ENCODE results near the gene DALRD3. TPM values are rescaled to one million over a fixed set of nuclear protein-coding genes. Genes with fewer than 3 reads are reported as not detected.

DALRD3 gene
- total RNA-seq, 4 donors from 2014 or later, result 12.4 to 31.5 (median 20.1) TPM

DNA sequence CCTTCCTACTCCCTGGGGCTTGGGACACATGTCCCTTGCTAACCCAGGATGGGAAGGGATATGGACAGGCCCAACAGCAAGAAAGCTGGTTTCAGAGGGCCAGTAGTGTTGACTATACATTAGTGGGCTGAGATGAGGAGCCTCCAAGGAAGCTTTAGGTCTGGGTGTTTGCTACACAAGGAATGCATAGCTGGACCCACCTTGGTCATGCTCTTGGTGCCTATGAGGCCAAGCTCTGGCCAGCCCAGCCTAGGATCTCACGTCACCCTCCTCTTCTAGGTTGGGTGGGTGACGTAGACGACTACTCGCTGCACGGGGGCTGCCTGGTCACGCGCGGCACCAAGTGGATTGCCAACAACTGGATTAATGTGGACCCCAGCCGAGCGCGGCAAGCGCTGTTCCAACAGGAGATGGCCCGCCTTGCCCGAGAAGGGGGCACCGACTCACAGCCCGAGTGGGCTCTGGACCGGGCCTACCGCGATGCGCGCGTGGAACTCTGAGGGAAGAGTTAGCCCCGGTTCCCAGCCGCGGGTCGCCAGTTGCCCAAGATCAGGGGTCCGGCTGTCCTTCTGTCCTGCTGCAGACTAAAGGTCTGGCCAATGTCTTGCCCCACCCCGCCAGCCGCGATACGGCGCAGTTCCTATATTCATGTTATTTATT lies 11.8 kb downstream of the DALRD3 start:
- no peak for DNase-seq (ENCODE audit: extremely low spot score)
- Histone ChIP-seq H3K9me3 (no peaks in the 10 kb centered on the region), H3K4me3 (peak overlapping the region; percentile 65 to 94 (median 78)), H3K4me1 (peaks cover 14 to 31% (median 25%) of the 10 kb centered on the region in 4 donors), H3K36me3 (peaks cover 0 to 21% (median 8%) of the 10 kb centered on the region in 4 donors), H3K27me3 (no peaks in the 10 kb centered on the region), H3K27ac (replicated peaks in 1 of 4) (peak overlapping the region; percentile 94 to 99 (median 94))
- 0% methylated on average over 13 of the region's 32 CpGs for WGBS
- intact Hi-C loops (cut with DNase I), result loop anchor here (10.0 kb wide), 1 partner anchor 88 kb away; the partner anchor contains the start of gene QRICH1
- TF ChIP-seq POLR2AphosphoS5 (IDR thresholded peaks at IDR 0.05) (peak in 1 of 2 donors; percentile 3), EP300 (IDR thresholded peaks at IDR 0.05) (no peak)

DNA sequence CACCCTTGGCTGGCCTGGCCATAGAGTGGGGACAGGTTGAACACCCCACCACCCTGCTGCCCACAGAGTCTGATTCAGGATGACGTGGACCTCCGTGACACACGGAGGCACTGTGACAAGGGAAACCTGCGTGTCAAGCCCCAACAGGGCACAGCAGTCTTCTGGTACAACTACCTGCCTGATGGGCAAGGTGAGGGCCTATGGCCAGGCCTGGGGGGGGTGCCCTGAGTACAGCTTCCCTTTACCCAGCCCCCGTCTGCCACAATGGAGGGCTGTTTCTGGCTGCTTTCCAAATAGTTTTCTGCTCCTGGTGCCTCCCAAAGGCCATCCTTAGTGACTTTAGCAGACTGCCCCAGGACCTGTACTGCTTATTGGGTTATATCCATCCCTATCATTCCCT lies 12.4 kb downstream of the DALRD3 start:
- Histone ChIP-seq H3K36me3 (peaks cover 0 to 16% (median 5%) of the 10 kb centered on the region in 4 donors), H3K27ac (replicated peaks in 1 of 4) (peak overlapping the region; percentile 94 to 99 (median 94)), H3K9me3 (no peaks in the 10 kb centered on the region), H3K4me3 (peak overlapping the region; percentile 65 to 94 (median 78)), H3K4me1 (peaks cover 14 to 28% (median 25%) of the 10 kb centered on the region in 4 donors), H3K27me3 (no peaks in the 10 kb centered on the region)
- intact Hi-C loops (cut with DNase I), result loop anchor here (2.0 to 10.0 kb wide), 2 partner anchors 15 to 89 kb away; partner anchors contain the start of genes P4HTM and QRICH1
- WGBS, result 93% methylated on average over 5 of the region's 5 CpGs
- no peak for TF ChIP-seq POLR2A (IDR thresholded peaks at IDR 0.05; ENCODE audit: low read depth)
- TF ChIP-seq, protein P1, sequence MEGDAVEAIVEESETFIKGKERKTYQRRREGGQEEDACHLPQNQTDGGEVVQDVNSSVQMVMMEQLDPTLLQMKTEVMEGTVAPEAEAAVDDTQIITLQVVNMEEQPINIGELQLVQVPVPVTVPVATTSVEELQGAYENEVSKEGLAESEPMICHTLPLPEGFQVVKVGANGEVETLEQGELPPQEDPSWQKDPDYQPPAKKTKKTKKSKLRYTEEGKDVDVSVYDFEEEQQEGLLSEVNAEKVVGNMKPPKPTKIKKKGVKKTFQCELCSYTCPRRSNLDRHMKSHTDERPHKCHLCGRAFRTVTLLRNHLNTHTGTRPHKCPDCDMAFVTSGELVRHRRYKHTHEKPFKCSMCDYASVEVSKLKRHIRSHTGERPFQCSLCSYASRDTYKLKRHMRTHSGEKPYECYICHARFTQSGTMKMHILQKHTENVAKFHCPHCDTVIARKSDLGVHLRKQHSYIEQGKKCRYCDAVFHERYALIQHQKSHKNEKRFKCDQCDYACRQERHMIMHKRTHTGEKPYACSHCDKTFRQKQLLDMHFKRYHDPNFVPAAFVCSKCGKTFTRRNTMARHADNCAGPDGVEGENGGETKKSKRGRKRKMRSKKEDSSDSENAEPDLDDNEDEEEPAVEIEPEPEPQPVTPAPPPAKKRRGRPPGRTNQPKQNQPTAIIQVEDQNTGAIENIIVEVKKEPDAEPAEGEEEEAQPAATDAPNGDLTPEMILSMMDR (IDR thresholded peaks at IDR 0.05), result no peak
- TF ChIP-seq EP300 (IDR thresholded peaks at IDR 0.05), result no peak
- no peak for TF ChIP-seq POLR2AphosphoS5 (IDR thresholded peaks at IDR 0.05)
- no peak for DNase-seq (ENCODE audit: extremely low spot score)

DNA sequence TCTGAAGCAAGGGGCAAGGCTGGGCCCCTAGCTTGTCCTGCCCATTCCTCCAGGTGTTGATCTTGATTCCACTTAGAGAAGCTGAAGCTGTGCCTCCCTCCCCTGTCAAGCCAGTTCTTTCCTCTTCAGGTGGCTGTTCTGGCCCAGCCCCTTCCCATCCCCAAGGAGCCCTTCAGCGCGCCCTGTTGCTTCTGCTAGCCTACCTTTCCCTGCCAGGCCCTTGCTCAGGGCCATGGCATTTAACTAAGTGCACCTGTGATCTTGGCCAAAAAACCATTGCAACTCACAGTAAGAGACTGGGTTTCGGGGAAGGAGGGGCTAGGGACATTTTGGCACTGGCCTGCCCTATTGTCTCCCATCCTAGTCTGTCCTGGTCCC lies 13.1 kb downstream of the DALRD3 start:
- TF ChIP-seq POLR2AphosphoS5 (IDR thresholded peaks at IDR 0.05) (no peak), POLR2A (IDR thresholded peaks at IDR 0.05; ENCODE audit: low read depth) (no peak), EP300 (IDR thresholded peaks at IDR 0.05) (no peak)
- TF ChIP-seq, protein P1 (IDR thresholded peaks at IDR 0.05), result no peak
- H3K36me3 ChIP-seq, result peaks cover 0 to 16% (median 5%) of the 10 kb centered on the region in 4 donors
- H3K4me3 ChIP-seq, result no peak overlapping the region
- H3K9me3 ChIP-seq, result no peaks in the 10 kb centered on the region
- H3K4me1 ChIP-seq, result peaks cover 14 to 28% (median 25%) of the 10 kb centered on the region in 4 donors
- DNase-seq (ENCODE audit: extremely low spot score), result no peak
- 100% methylated on average over 2 of the region's 3 CpGs for WGBS
- no peak overlapping the region for H3K27ac ChIP-seq (replicated peaks in 1 of 4)
- intact Hi-C loops (cut with DNase I), result loop anchor here (2.0 to 10.0 kb wide), 2 partner anchors 14 to 90 kb away; partner anchors contain the start of genes P4HTM and QRICH1
- no peaks in the 10 kb centered on the region for H3K27me3 ChIP-seq

DNA sequence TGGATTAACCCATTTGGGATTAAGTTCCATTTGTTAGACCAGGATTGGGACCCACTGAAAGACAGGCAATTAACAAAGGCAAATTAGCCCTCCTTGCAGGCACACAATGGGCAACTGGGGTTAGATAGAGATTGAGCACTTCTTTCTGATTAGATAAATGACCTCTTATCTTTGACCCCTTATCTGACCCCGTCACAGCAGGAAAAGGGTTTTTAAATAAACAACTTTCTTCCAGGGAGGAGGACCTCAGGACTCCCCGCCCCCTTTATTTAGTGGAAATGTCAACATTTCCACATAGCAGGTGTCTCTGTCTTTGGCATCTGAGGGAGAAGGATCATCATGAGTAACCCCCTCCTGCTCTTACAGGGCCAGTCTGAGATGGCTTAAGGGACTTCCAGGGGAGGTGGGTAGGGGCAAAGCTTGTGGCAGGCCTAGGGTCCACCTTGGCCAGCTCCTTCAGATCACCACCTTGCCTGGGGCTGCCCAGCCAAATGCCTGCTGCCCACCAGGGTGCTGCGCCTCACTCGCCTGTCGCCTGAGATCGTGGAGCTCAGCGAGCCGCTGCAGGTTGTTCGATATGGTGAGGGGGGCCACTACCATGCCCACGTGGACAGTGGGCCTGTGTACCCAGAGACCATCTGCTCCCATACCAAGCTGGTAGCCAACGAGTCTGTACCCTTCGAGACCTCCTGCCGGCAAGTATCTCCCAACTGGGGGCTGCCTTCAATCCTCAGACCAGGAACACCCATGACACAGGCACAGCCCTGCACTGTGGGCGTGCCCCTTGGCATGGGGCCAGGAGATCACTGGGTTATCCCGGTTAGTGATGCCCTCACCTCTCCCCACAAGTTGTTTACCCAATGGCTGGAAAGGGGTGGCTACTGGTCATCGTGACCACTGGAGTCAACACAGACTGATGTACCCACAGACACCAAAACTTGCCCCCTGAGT lies 13.8 kb downstream of the DALRD3 start:
- no peak for TF ChIP-seq POLR2A (IDR thresholded peaks at IDR 0.05; ENCODE audit: low read depth)
- TF ChIP-seq, protein P1 (IDR thresholded peaks at IDR 0.05), result no peak
- TF ChIP-seq POLR2AphosphoS5 (IDR thresholded peaks at IDR 0.05), result no peak
- no peak for TF ChIP-seq EP300 (IDR thresholded peaks at IDR 0.05)
- Histone ChIP-seq H3K27ac (replicated peaks in 1 of 4) (no peak overlapping the region), H3K27me3 (no peaks in the 10 kb centered on the region), H3K4me3 (no peak overlapping the region), H3K4me1 (peaks cover 14 to 28% (median 22%) of the 10 kb centered on the region in 4 donors), H3K36me3 (peaks cover 0 to 16% (median 5%) of the 10 kb centered on the region in 4 donors), H3K9me3 (no peaks in the 10 kb centered on the region)
- 86% methylated on average over 16 of the region's 16 CpGs for WGBS
- no peak for DNase-seq (ENCODE audit: extremely low spot score)
- intact Hi-C loops (cut with DNase I), result loop anchor here (2.0 to 10.0 kb wide), 2 partner anchors 14 to 90 kb away; partner anchors contain the start of genes P4HTM and QRICH1

Measured in esophagus muscularis mucosa (tissue), 4 donors.